IMR-90 (cell line): ENCODE results near the gene GNG11. TPM values are rescaled to one million over a fixed set of nuclear protein-coding genes. Genes with fewer than 3 reads are reported as not detected.

Source experiments
- ATAC-seq: fragments of 200-7000 bp; cut with Tn5 transposase; 2 replicates; pipeline ENCODE4 v1.9.1; 2020; ENCODE audit warnings: low read depth, mild to moderate bottlenecking, moderate library complexity
- BruUV-seq: library from RNA; stranded (reverse); fragments of 400-500 nt; replicated peaks from 2 replicates; lab custom pipeline; 2021; lab: Mats Ljungman, UMichigan
- CTCF ChIA-PET: fragments of 300-600 bp; formaldehyde crosslinking; extraction: SDS; loops from one replicate; lab custom pipeline; 2021; ENCODE audit warnings: antibody characterized with exemption; lab: Yijun Ruan, JAX
- POLR2A ChIA-PET: fragments of 300-600 bp; sonication (Branson Sonifier 250); formaldehyde crosslinking; loops from one replicate; lab custom pipeline; 2022; ENCODE audit warnings: antibody characterized with exemption; ENCODE audit not compliant: unreplicated experiment; lab: Charles Lee
- DNase-seq: peaks from one replicate; pipeline ENCODE4 v3.0.0; 2013
- H2AFZ ChIP-seq: replicated peaks from 2 replicates; pipeline ENCODE3; 2013; ENCODE audit warnings: low read length, mild to moderate bottlenecking; ENCODE audit not compliant: poor library complexity
- H2AK5ac ChIP-seq: 2 replicates; pipeline ENCODE4 v1.6.1; 2013; ENCODE audit warnings: low read depth, low read length, inconsistent platforms
- H2AK9ac ChIP-seq: replicated peaks from 2 replicates; pipeline ENCODE3; 2013; ENCODE audit warnings: mild to moderate bottlenecking, low read depth, low read length, moderate library complexity; ENCODE audit not compliant: poor library complexity
- H2BK120ac ChIP-seq: 2 replicates; pipeline ENCODE4 v1.6.1; 2013; ENCODE audit warnings: low read depth, low read length, inconsistent platforms
- H2BK15ac ChIP-seq: 3 replicates; pipeline ENCODE4 v1.6.1; 2013; ENCODE audit warnings: low read depth, low read length, inconsistent platforms
- H2BK20ac ChIP-seq: 2 replicates; pipeline ENCODE4 v1.6.1; 2013; ENCODE audit warnings: low read depth, mild to moderate bottlenecking, inconsistent platforms, low read length, moderate library complexity
- H2BK5ac ChIP-seq: 2 replicates; pipeline ENCODE4 v1.6.1; 2013; ENCODE audit warnings: mild to moderate bottlenecking, low read depth, low read length, inconsistent platforms; ENCODE audit not compliant: poor library complexity, severe bottlenecking
- H3K14ac ChIP-seq: replicated peaks from 2 replicates; pipeline ENCODE4 v1.6.1; 2013; ENCODE audit warnings: low read depth, low read length, inconsistent platforms
- H3K18ac ChIP-seq: 2 replicates; pipeline ENCODE4 v1.6.1; 2013; ENCODE audit warnings: low read depth, low read length, control low read depth
- H3K23ac ChIP-seq: 2 replicates; pipeline ENCODE4 v1.6.1; 2013; ENCODE audit warnings: low read depth, low read length, inconsistent platforms
- H3K27ac ChIP-seq: 2 replicates; pipeline ENCODE4 v1.5.1; 2013; ENCODE audit warnings: mild to moderate bottlenecking, control low read depth, low read length; ENCODE audit not compliant: insufficient read depth
- H3K27me3 ChIP-seq: 2 replicates; pipeline ENCODE4 v1.6.1; 2013; ENCODE audit warnings: low read length; ENCODE audit not compliant: control insufficient read depth, insufficient read depth
- H3K36me3 ChIP-seq: 2 replicates; pipeline ENCODE4 v1.6.1; 2013; ENCODE audit warnings: low read length, mixed read lengths; ENCODE audit not compliant: control insufficient read depth, insufficient read depth
- H3K4ac ChIP-seq: 2 replicates; pipeline ENCODE4 v1.6.1; 2013; ENCODE audit warnings: low read depth, low read length, inconsistent platforms
- H3K4me1 ChIP-seq: 2 replicates; pipeline ENCODE4 v1.6.1; 2013; ENCODE audit warnings: low read length, mixed read lengths; ENCODE audit not compliant: control insufficient read depth, insufficient read depth
- H3K4me2 ChIP-seq: 2 replicates; pipeline ENCODE4 v1.6.1; 2013; ENCODE audit warnings: low read depth, mild to moderate bottlenecking, control low read depth, low read length, moderate library complexity
- H3K4me3 ChIP-seq: 2 replicates; pipeline ENCODE4 v1.5.1; 2013; ENCODE audit warnings: low read depth, mild to moderate bottlenecking, control low read depth, low read length, moderate library complexity; ENCODE audit not compliant: insufficient read depth
- H3K56ac ChIP-seq: 2 replicates; pipeline ENCODE4 v1.6.1; 2013; ENCODE audit warnings: low read length, inconsistent platforms; ENCODE audit not compliant: insufficient read depth; ENCODE audit errors: extremely low read depth
- H3K79me1 ChIP-seq, 2 experiments: 2 replicates each; pipeline ENCODE4 v1.6.1; 2013; ENCODE audit warnings: low read length in 2 of 2, inconsistent platforms in 1 of 2, low read depth in 1 of 2
- H3K9ac ChIP-seq: 2 replicates; pipeline ENCODE4 v1.6.1; 2013; ENCODE audit warnings: low read depth, low read length, control low read depth
- H3K9me1 ChIP-seq: 2 replicates; pipeline ENCODE4 v1.6.1; 2013; ENCODE audit warnings: low read length, inconsistent platforms; ENCODE audit not compliant: insufficient read depth
- H3K9me3 ChIP-seq: 2 replicates; pipeline ENCODE4 v1.6.1; 2013; ENCODE audit warnings: low read length; ENCODE audit not compliant: control insufficient read depth, insufficient read depth
- H4K20me1 ChIP-seq: 2 replicates; pipeline ENCODE4 v1.6.1; 2013; ENCODE audit warnings: low read length, inconsistent platforms; ENCODE audit not compliant: insufficient read depth
- H4K5ac ChIP-seq: 2 replicates; pipeline ENCODE4 v1.6.1; 2013; ENCODE audit warnings: mild to moderate bottlenecking, low read depth, low read length, control low read depth
- H4K8ac ChIP-seq, 2 experiments: 2 replicates each; pipeline ENCODE4 v1.6.1; 2013; ENCODE audit warnings: low read depth in 2 of 2, low read length in 2 of 2, control low read depth in 1 of 2, inconsistent platforms in 1 of 2
- H4K91ac ChIP-seq: 2 replicates; pipeline ENCODE4 v1.6.1; 2013; ENCODE audit warnings: low read depth, low read length, inconsistent platforms; ENCODE audit not compliant: insufficient read depth
- BHLHE40 ChIP-seq: fragments of 150-350 bp; IDR thresholded peaks from 2 replicates; pipeline ENCODE4 v1.6.1; 2016; ENCODE audit warnings: mild to moderate bottlenecking, low read depth, low read length
- CEBPB ChIP-seq: IDR thresholded peaks from 2 replicates; pipeline ENCODE4 v1.6.1; 2012; ENCODE audit warnings: low read depth, low read length, improper control_type of control experiment
- CHD1 ChIP-seq: IDR thresholded peaks from 2 replicates; pipeline ENCODE4 v1.6.1; 2012; ENCODE audit warnings: low read depth, low read length, improper control_type of control experiment
- FOS ChIP-seq: fragments of 150-350 bp; IDR thresholded peaks from 2 replicates; pipeline ENCODE4 v1.6.1; 2016; ENCODE audit warnings: low read depth, low read length
- MAFK ChIP-seq: IDR thresholded peaks from 2 replicates; pipeline ENCODE4 v1.6.1; 2012; ENCODE audit warnings: low read depth, low read length, improper control_type of control experiment
- MAZ ChIP-seq: IDR thresholded peaks from 2 replicates; pipeline ENCODE4 v1.6.1; 2012; ENCODE audit warnings: low read depth, mild to moderate bottlenecking, low read length, improper control_type of control experiment, moderate library complexity, borderline replicate concordance
- MXI1 ChIP-seq: IDR thresholded peaks from 2 replicates; pipeline ENCODE4 v1.6.1; 2012; ENCODE audit warnings: low read depth, mild to moderate bottlenecking, low read length, moderate library complexity, borderline replicate concordance
- NFE2L2 ChIP-seq: fragments of 150-350 bp; IDR thresholded peaks from 2 replicates; pipeline ENCODE4 v1.6.1; 2016; ENCODE audit warnings: low read depth, mild to moderate bottlenecking, low read length
- POLR2A ChIP-seq: IDR thresholded peaks from 2 replicates; pipeline ENCODE4 v1.6.1; 2012; ENCODE audit warnings: mild to moderate bottlenecking, low read depth, low read length
- RAD21 ChIP-seq: IDR thresholded peaks from 2 replicates; pipeline ENCODE4 v1.6.1; 2012; ENCODE audit warnings: low read length, improper control_type of control experiment
- RCOR1 ChIP-seq: IDR thresholded peaks from 2 replicates; pipeline ENCODE4 v1.6.1; 2012; ENCODE audit warnings: mild to moderate bottlenecking, low read length, improper control_type of control experiment; ENCODE audit not compliant: insufficient replicate concordance
- RFX5 ChIP-seq: IDR thresholded peaks from 2 replicates; pipeline ENCODE4 v1.8.0; 2012; ENCODE audit warnings: low read depth, mild to moderate bottlenecking, low read length, moderate library complexity
- SMC3 ChIP-seq: fragments of 150-350 bp; IDR thresholded peaks from 2 replicates; pipeline ENCODE4 v1.6.1; 2016; ENCODE audit warnings: low read depth, mild to moderate bottlenecking, antibody characterized with exemption, low read length, moderate library complexity
- WGBS, 2 experiments: methylation state at CpG; one replicate each; pipeline versions ENCODE4 v1.1.5 to v1.1.7; 2013; ENCODE audit warnings: missing lambda C conversion rate in 2 of 2; ENCODE audit not compliant: insufficient read length in 1 of 2; ENCODE audit errors: extremely low coverage in 2 of 2; 5-methylcytosine and 5-hydroxymethylcytosine counted together
- dilution Hi-C: fragments of 300-500 bp; cut with HindIII; formaldehyde crosslinking; loops from one replicate; pipeline ENCODE4 v1.14.3; 2018; ENCODE audit warnings: low sequenced_read_pairs; ENCODE audit not compliant: unreplicated experiment
- in situ Hi-C: fragments of 300-500 bp; cut with MboI; formaldehyde crosslinking; loops from 3 replicates; pipeline ENCODE4 v1.14.3; 2019; ENCODE audit warnings: low sequenced_read_pairs, inconsistent platforms, mixed read lengths
- intact Hi-C: fragments of 100-400 bp; cut with micrococcal nuclease; formaldehyde crosslinking; loops from 2 replicates; pipeline ENCODE4 v1.10.0; 2022
- polyA plus RNA-seq, 3 experiments: library from polyadenylated mRNA; depleted of rRNA; stranded (reverse); fragments of >200 nt; gene quantifications; 2 replicates each; pipeline ENCODE4 v1.2.3, GENCODE V29; 2012; ENCODE audit warnings: low replicate concordance in 1 of 3
- total RNA-seq: library from RNA; depleted of rRNA; stranded (reverse); fragments of >200 nt; gene quantifications from 2 replicates; pipeline ENCODE4 v1.2.3, GENCODE V29; 2012
- TF ChIP-seq, protein P1 (sequence below): conservative IDR thresholded peaks from 2 replicates; pipeline ENCODE4 v1.5.1; 2012; ENCODE audit warnings: mild to moderate bottlenecking, low read depth, low read length, improper control_type of control experiment
- TF ChIP-seq, protein P2 (sequence below): fragments of 150-350 bp; IDR thresholded peaks from 2 replicates; pipeline ENCODE4 v1.6.1; 2016; ENCODE audit warnings: low read depth, mild to moderate bottlenecking, low read length, moderate library complexity, borderline replicate concordance
- TF ChIP-seq, protein P3 (sequence below): fragments of 150-350 bp; IDR thresholded peaks from 2 replicates; pipeline ENCODE4 v1.6.1; 2017; ENCODE audit warnings: mild to moderate bottlenecking, antibody characterized with exemption, low read length, low read depth

Gene GNG11
- total and polyA plus RNA-seq, 2 of the 4 experiments (the other 2 are of a cell fraction): 6.1 to 10.5 TPM

DNA sequence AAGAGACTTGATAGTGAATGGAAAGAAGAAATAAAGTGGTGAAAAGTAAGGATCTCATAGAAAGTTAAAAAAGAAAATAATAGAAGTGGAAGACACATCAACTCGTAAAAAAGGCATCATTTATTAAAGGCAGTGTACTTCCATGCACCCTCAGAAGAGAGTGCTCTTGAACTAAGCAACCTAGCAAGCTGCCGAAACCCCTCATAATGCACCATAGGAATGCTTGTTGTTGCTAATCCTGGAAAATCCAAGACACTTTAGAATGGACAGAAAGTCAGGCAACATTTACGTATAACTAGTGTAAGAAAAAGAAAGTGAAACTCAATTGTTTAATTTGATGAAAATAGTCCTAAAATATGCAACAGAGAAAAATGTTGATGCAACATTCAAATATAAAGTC lies 43.8 kb upstream of the GNG11 start:
- H3K4me2 ChIP-seq: peak overlapping the region; percentile 70; the same call in 1 of the 2 replicates

More for the DNA sequence above, 43.8 kb upstream of the GNG11 start:
- dilution Hi-C loops: no loop called here
- H2AK9ac ChIP-seq: no peak overlapping the region
- no peak overlapping the region for H3K27ac ChIP-seq
- no peaks in the 10 kb centered on the region for H3K4me1 ChIP-seq
- no peaks in the 10 kb centered on the region for H3K9me1 ChIP-seq
- intact Hi-C loops: no loop called here
- H3K79me1 ChIP-seq: no peaks in the 10 kb centered on the region
- H2AFZ ChIP-seq: peak overlapping the region; percentile 74
- H4K5ac ChIP-seq: no peak overlapping the region
- TF ChIP-seq MAFK: no peak
- TF ChIP-seq, protein P1, sequence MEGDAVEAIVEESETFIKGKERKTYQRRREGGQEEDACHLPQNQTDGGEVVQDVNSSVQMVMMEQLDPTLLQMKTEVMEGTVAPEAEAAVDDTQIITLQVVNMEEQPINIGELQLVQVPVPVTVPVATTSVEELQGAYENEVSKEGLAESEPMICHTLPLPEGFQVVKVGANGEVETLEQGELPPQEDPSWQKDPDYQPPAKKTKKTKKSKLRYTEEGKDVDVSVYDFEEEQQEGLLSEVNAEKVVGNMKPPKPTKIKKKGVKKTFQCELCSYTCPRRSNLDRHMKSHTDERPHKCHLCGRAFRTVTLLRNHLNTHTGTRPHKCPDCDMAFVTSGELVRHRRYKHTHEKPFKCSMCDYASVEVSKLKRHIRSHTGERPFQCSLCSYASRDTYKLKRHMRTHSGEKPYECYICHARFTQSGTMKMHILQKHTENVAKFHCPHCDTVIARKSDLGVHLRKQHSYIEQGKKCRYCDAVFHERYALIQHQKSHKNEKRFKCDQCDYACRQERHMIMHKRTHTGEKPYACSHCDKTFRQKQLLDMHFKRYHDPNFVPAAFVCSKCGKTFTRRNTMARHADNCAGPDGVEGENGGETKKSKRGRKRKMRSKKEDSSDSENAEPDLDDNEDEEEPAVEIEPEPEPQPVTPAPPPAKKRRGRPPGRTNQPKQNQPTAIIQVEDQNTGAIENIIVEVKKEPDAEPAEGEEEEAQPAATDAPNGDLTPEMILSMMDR: no peak
- TF ChIP-seq NFE2L2: no peak
- TF ChIP-seq RCOR1: no peak
- TF ChIP-seq, protein P2, sequence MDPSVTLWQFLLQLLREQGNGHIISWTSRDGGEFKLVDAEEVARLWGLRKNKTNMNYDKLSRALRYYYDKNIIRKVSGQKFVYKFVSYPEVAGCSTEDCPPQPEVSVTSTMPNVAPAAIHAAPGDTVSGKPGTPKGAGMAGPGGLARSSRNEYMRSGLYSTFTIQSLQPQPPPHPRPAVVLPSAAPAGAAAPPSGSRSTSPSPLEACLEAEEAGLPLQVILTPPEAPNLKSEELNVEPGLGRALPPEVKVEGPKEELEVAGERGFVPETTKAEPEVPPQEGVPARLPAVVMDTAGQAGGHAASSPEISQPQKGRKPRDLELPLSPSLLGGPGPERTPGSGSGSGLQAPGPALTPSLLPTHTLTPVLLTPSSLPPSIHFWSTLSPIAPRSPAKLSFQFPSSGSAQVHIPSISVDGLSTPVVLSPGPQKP: no peak
- TF ChIP-seq RAD21: no peak
- TF ChIP-seq SMC3: no peak
- TF ChIP-seq, protein P3, sequence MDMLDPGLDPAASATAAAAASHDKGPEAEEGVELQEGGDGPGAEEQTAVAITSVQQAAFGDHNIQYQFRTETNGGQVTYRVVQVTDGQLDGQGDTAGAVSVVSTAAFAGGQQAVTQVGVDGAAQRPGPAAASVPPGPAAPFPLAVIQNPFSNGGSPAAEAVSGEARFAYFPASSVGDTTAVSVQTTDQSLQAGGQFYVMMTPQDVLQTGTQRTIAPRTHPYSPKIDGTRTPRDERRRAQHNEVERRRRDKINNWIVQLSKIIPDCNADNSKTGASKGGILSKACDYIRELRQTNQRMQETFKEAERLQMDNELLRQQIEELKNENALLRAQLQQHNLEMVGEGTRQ: no peak
- no peak for TF ChIP-seq BHLHE40
- no peak for TF ChIP-seq CHD1
- TF ChIP-seq RFX5: no peak
- TF ChIP-seq CEBPB: no peak
- no peak for TF ChIP-seq MAZ
- no peak for TF ChIP-seq FOS
- TF ChIP-seq POLR2A: no peak
- no peak for TF ChIP-seq MXI1
- H3K4ac ChIP-seq: no peak overlapping the region
- no CpG with 5 or more reads among the region's 3 CpGs for WGBS, 2 experiments
- no peak overlapping the region for H3K14ac ChIP-seq
- in situ Hi-C loops: no loop called here
- H3K4me3 ChIP-seq: no peak overlapping the region
- H3K9me3 ChIP-seq: peaks cover 2% of the 10 kb centered on the region; the same call in 1 of the 2 replicates
- no peak overlapping the region for H3K18ac ChIP-seq
- no peak overlapping the region for H4K91ac ChIP-seq
- 0 out of 4 replicates have a peak overlapping the region, but pooled peaks of 1 of the 2 experiments have one; percentile 25 for H4K8ac ChIP-seq
- no peak for DNase-seq
- no peak overlapping the region for H2BK15ac ChIP-seq
- H3K9ac ChIP-seq: no peak overlapping the region
- H3K27me3 ChIP-seq: no peaks in the 10 kb centered on the region
- H3K56ac ChIP-seq: no peak overlapping the region
- H2BK5ac ChIP-seq: no peak overlapping the region
- no peak overlapping the region for H2BK20ac ChIP-seq
- H2AK5ac ChIP-seq: no peak overlapping the region
- ChIA-PET POLR2A (no interaction called here), CTCF (no interaction called here)
- H3K23ac ChIP-seq: no peak overlapping the region
- no TSS peak for BruUV-seq
- no peak overlapping the region for H2BK120ac ChIP-seq
- no peaks in the 10 kb centered on the region; the same call in 1 of the 2 replicates for H3K36me3 ChIP-seq
- no peak for ATAC-seq
- H4K20me1 ChIP-seq: no peaks in the 10 kb centered on the region
